T follicular helper cell (primary cell): ENCODE data around the gene PSAP.

Experiments used
- DNase-seq: peaks from one replicate; pipeline ENCODE4 v3.0.0-alpha.2; 2020; ENCODE audit warnings: low read depth

The PSAP gene

GRCh38 chr10:71810048-71810750 is 40.9 kb downstream of the PSAP start:
- DNase-seq, result no peak

GRCh38 chr10:71809628-71810027 is 41.4 kb downstream of the PSAP start:
- no peak for DNase-seq

- DNase-seq, result no peak
Observed at GRCh38 chr10:71807557-71808510, 43.2 kb downstream of the PSAP start.

DNA sequence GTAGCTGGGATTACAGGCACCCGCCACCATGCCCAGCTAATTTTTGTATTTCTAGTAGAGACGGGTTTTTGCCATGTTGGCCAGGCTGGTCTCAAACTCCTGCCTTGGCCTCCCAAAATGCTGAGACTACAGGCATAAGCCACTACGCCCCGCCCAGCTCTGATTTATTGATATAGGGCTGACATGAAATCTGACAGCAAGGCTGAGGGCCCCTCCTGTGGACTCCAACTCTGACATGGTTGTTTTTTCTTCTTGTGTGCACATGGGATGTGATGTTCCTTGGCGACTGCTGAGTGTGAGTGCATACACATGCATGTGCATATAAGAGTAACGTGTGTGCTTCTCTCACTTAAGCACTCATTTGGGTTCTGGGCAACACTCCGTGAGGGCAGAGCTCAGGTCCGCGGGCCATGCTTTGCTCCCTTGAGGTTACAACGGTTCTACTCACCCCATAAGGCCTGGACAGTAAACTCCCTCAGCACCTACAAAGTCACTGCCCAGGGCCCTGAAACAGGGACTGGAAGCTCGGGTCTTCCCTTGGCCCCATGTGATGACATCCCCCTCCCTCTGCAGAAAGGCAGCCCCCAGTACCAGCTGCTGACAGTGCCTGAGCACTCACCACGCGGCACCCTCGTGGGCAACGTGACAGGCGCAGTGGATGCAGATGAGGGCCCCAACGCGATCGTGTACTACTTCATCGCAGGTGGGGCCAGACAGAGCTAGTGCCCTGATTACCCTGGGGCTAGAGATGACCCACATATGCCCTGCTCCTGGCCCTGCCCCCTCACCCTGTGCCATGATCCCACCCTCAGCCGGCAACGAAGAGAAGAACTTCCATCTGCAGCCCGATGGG is 44.1 kb downstream of the PSAP start:
- no peak for DNase-seq

DNA sequence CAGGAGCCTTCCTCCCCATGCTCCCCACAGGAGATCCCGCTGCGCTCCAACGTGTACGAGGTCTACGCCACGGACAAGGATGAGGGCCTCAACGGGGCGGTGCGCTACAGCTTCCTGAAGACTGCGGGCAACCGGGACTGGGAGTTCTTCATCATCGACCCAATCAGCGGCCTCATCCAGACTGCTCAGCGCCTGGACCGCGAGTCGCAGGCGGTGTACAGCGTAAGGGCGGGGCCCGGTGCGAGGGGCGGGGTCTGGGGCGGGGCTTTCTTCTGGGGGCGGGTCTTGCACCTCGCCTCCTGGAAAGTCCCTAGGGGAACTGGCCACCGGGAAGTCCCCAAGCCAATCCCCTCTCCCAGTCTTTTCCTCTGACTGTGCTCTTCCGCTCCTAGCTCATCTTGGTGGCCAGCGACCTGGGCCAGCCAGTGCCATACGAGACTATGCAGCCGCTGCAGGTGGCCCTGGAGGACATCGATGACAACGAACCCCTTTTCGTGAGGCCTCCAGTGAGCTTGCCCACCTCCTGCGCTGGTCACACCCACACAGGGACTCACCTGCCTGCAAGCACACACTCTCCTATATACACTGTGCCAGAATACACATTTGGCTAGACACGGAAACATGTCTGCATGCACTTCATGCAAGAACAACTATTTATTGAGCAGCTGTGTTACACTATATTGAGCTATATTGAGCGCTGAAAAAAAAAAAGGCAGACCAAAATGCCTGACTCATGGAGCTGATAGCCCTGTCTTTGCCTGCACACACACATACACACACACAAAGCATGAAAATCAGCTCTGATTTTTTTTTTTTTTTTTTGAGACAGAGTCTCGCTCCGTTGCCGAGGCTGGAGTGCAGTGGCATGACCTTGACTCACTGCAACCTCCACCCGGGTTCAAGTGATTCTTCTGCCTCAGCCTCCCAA is 45.0 kb downstream of the PSAP start:
- no peak for DNase-seq

GRCh38 chr10:71804077-71804476 is 47.0 kb downstream of the PSAP start:
- DNase-seq, result no peak

GRCh38 chr10:71802715-71803488 is 48.1 kb downstream of the PSAP start:
- DNase-seq, result no peak

DNA sequence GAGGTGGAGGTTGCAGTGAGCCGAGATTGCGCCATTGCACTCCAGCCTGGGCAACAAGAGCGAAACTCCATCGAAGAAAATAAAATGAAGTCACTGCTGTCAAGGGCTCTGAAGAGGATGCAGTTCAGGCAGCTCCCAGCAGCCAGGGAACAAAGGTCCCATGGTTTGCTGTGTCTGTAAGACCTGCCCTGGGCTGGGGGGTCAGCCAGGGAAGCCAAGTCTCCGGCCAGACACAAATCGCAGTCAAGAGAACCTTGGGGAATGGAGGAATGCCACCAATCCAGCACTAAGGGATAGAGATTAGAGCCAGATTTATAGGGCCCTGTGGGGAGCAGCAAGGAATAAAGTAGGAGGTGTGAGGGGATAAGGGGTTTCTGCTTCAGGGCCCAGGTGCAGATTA is 48.8 kb downstream of the PSAP start:
- no peak for DNase-seq

GRCh38 chr10:71801361-71801760 is 49.7 kb downstream of the PSAP start:
- no peak for DNase-seq

DNA sequence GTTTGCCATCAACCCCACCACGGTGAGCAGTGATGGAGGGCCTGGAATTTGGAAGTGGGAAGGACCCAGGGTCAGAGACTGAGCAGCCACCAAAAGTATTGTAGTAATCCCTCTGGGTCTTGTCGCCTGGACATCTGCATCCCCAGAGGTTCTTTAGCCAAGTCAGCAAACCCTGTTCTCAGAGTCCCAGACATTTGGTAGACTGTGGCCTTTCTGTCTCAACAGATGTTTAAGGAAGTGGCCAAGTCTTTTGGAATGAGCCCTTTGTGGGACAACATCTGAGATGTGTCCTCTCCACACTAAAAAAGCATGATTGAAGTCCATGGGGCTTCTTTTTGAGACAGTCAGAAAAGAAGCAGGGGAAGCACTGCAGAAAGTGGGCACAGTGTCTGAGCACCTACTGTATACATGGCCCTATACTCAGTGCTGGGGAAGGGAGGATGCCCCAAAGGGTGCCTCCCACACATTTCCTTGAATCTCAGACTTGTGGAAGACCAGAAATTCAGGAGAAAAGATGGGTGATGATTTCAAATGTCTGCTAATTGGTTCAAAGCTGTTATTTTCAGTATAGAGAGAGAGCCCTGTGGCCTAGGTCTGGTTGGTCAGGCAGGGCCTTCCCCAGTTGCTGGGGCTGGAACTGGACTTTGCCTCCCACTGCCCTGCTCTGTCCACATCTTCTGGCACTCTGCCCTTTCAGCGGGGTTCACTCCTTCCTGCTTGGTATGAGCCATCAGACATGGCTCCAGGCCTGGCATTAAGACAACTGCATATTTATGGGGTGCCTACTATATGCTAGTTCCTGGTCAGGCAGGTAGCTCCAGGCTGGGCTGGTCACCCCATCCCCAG is 51.2 kb downstream of the PSAP start:
- DNase-seq, result no peak

DNA sequence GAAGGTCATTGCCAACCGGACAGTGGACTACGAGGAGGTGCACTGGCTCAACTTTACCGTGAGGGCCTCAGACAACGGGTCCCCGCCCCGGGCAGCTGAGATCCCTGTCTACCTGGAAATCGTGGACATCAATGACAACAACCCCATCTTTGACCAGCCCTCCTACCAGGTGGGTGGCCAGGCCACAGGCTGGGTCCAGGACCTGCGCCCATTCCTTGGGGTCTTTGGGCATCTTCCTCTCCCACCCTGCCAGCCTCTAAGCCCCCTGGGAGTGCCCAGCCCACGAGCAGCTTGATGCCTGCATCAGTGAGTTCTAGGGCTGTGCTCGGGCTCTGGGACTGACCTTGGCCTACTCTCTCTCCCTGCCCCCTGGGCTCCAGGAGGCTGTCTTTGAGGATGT is 51.9 kb downstream of the PSAP start:
- no peak for DNase-seq

DNA sequence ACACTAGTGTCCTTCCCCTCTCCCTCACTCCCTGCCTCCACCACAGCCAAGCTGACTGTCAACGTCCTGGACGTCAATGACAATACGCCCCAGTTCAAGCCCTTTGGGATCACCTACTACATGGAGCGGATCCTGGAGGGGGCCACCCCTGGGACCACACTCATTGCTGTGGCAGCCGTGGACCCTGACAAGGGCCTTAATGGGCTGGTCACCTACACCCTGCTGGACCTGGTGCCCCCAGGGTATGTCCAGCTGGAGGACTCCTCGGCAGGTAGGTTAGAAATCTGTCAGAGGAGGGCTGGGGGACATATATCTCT is 52.8 kb downstream of the PSAP start:
- DNase-seq, result no peak

DNA sequence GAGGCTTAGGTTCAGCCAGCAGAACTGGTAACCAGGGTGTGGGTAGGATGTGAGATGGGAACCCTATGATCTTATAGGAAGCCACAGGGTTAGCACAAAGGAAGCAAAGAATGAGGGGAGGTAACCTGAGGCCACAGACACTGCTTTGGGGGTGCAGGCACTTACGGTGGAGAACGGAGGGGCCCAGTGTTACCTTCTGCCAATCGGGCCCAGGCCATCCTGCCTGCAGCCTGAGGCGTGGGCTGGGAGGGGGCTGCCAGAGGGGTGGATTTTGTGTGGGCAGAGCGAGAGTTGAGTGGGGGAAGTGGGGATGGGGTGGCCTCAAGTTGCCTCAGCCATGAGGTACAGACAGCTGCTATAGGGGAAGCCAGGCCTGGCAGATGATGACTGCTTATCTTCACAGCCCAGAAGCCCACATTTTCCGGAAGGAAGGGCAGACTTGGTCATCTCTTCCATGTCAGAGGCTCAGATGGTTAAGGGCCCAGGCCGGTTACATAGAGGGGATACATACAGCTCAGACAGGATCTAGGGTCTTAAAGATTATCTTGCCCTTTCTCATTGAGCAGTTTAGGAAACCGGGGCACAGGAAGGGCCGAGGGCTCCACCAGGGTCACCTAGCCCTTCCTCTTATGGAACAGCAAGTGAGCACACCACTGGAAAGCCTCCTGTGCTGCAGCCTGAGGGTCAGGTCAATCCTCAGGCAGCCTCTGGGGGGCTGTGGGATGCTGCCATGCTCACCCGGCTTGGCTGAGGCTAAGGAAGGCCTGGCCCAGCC is 53.3 kb downstream of the PSAP start:
- DNase-seq, result no peak

GRCh38 chr10:71796749-71797405 is 54.2 kb downstream of the PSAP start:
- no peak for DNase-seq

DNA sequence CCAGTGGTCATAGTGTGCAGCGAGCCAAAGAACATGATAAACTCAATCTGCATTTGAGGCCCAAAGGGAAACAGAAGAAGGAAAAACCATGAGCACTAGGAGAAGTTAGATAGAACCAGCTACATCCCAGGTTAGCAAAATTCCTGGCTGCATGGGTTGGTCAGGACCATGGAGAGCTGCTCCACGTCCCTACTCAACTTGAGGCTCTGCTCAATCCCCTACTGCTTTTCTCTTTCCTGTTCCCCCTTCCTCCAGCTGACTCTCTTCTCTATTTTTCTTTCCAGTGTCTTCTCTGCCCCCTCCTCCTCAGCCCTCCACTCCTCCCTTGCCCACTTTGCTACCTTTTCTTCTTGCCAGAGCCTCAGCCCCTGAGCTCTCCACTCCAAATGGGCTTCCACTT is 55.8 kb downstream of the PSAP start:
- no peak for DNase-seq

GRCh38 chr10:71790749-71791440 is 60.2 kb downstream of the PSAP start:
- no peak for DNase-seq

DNA sequence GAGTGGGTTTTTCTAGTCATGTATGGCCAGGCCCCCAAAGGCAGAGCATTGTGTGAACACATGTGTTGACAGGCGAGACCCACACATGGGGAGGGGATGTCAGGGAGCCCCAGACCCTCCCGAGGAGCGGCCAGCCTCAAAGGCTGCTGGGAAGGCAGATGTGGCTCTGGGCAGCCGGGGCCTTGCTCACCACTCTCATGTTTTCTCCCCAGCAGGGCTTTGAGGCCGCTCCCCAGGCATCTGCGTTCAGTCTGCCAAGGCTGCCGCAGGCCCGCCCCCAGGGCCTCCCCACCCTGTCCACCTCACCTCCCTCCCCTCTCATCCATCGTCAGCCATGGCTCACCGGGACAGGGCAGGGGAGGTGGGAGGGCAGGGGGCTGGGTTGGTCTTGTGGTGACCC is 61.2 kb downstream of the PSAP start:
- DNase-seq, result no peak

DNA sequence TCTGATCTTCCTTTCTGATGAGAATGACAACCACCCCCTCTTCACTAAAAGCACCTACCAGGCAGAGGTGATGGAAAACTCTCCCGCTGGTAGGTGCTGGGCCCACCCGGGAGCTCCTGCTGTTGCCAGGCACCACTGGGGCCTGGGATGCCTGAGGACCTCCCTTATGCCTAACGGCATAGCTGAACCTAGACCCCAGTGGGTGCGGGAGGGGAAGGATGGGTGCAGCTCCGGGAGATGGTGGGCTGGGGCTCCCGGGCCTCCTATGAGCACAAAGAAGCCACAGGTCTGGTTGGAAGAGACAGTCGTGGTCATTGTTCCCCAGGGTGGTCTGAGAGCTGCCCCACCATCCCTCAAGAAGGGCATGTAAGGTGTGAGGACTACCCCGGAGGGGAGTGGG is 62.1 kb downstream of the PSAP start:
- DNase-seq, result no peak
